AG04449 (cell line): ENCODE results near the gene TMEM258.

Experiments
- CTCF ChIA-PET: fragments of 350-600 bp; formaldehyde crosslinking; extraction: SDS; loops from one replicate; lab custom pipeline; 2021; ENCODE audit warnings: antibody characterized with exemption; lab: Yijun Ruan, JAX
- POLR2A ChIA-PET: fragments of 400-600, 350-600 bp; formaldehyde crosslinking; extraction: SDS; loops from one replicate; lab custom pipeline; 2020; ENCODE audit warnings: antibody characterized with exemption, inconsistent platforms; lab: Yijun Ruan, JAX
- DNase-seq: peaks from one replicate; pipeline ENCODE4 v3.0.0-alpha.2; 2010; ENCODE audit warnings: low read depth, low spot score
- H3K4me3 ChIP-seq: 2 replicates; pipeline ENCODE4 v1.5.1; 2011; ENCODE audit warnings: low read depth, mild to moderate bottlenecking, control low read depth, low read length
- CTCF ChIP-seq: IDR thresholded peaks from one replicate; pipeline ENCODE4 v1.5.1; 2011; ENCODE audit warnings: mild to moderate bottlenecking, moderate library complexity, low read length, control low read depth, inconsistent platforms; ENCODE audit not compliant: insufficient read depth; ENCODE audit errors: missing control alignments

Gene TMEM258

GRCh38 chr11:61774411-61774810, 18.0 kb downstream of the TMEM258 start:
- no peak for TF ChIP-seq CTCF
- no peak overlapping the region for H3K4me3 ChIP-seq
- ChIA-PET CTCF (interaction anchor here (1.0 to 9.2 kb wide), 5 partner anchors 16 to 334 kb away, joined by 3 to 92 read pairs (median 9); partner anchors contain the start of genes FEN1, MYRF and TMEM258), POLR2A (no interaction called here)
- DNase-seq = no peak

DNA sequence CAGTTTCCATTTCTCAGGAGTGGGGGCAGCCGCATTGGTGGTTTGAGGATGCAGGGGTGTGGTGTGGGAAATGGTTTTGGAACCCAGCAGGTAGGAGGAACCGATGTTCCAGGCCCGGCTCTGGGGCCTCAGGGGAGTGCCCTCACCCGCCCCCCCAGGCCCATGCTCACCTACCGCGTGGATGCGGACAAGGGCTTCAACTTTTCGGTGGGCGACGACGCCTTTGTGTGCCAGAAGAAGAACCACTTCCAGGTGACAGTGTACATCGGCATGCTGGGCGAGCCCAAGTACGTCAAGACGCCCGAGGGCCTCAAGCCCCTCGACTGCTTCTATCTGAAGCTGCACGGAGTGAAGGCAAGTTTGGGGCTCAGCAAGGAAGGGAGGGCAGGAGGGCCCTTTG, 18.6 kb downstream of the TMEM258 start:
- TF ChIP-seq CTCF = no peak
- no peak overlapping the region for H3K4me3 ChIP-seq
- DNase-seq = no peak
- ChIA-PET POLR2A (no interaction called here), CTCF (interaction anchor here (1.0 to 2.4 kb wide), 2 partner anchors 24 to 334 kb away, joined by 3 to 14 read pairs; no protein-coding TSS in a partner anchor)

DNA sequence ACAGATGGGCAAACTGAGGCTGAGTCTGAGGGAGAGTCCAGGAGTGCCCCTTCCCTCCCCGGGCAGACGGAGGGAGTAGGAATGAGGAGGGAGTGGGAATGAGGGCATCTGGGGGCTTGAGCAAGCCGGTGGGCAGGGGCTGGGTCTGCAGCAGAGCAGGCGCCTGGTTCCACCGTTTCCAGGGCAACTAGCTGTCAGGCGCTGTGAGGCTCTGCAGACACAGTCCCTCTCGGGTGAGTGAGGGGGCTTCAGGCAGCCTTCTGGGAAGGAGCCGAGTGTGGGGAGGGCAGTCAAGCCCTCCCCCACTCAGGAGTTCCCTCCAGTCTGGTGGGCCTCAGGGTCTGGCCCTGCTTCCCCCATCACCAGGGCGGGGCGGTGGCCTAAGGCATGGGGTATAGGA, 19.0 kb downstream of the TMEM258 start:
- no peak for TF ChIP-seq CTCF
- POLR2A ChIA-PET = no interaction called here
- DNase-seq = no peak
- CTCF ChIA-PET = interaction anchor here (12.8 kb wide), 1 partner anchor 25 kb away, joined by 97 read pairs; no protein-coding TSS in a partner anchor
- H3K4me3 ChIP-seq = no peak overlapping the region

DNA sequence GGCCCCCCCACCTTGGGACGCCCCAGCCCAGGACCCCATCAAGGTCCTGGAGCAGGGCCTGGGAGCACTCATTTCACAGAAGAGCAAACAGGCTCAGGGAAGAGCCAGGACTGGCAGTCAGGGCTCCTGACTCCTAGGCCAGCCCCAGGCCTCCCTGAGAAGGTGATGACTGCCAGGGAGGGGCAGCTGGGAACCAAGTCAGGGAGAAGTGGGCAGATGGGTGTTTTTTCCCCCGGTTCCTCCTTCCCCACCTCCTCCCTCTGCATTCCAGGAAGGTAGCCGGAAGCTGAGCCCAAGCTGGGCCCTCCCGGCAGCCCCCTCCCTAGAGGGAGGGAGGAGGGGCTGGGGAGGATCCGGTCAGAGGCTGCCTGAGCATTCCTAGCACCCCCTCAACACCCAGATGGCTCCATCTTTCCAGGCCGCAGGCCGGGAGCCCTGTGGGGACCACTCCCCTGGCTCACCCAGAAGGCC, 20.4 kb downstream of the TMEM258 start:
- no peak for DNase-seq
- POLR2A ChIA-PET = no interaction called here

DNA sequence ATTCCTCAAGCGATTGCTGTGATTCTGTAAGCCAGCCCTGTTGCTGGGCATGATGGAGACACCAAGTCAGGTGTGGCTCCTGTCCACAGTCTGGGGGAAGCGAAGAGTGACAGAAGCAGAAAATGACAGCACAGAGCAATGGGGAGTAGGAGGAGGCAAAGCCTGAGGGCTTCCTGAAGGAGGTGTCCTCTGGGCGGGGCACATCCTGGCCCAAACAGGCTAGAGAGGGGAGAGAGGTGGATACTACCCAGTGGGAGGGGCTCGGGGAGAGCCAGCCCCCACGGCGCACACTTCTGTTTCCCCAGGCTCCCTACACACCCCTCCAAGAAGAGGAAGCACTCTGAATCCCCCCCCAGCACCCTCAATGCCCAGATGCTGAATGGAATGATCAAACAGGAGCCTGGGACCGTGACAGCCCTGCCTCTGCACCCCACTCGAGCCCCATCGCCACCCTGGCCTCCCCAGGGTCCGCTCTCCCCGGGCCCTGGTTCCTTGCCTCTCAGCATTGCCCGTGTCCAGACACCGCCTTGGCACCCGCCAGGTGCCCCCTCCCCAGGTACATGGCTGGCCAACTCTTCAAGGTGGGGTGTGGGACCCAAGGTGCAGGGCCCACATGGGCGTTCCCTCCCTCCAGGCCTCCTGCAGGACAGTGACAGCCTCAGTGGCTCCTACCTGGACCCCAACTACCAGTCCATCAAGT, 21.1 kb downstream of the TMEM258 start:
- ChIA-PET POLR2A (no interaction called here), CTCF (interaction anchor here (1.5 to 12.8 kb wide), 2 partner anchors 23 to 38 kb away, joined by 6 to 97 read pairs; no protein-coding TSS in a partner anchor)
- no peak for DNase-seq
- no peak for TF ChIP-seq CTCF
- no peak overlapping the region for H3K4me3 ChIP-seq

More for the DNA sequence above, 20.4 kb downstream of the TMEM258 start:
- no peak for TF ChIP-seq CTCF
- H3K4me3 ChIP-seq = no peak overlapping the region
- CTCF ChIA-PET = interaction anchor here (1.0 to 12.8 kb wide), 4 partner anchors 10 to 39 kb away, joined by 3 to 97 read pairs (median 4); no protein-coding TSS in a partner anchor

DNA sequence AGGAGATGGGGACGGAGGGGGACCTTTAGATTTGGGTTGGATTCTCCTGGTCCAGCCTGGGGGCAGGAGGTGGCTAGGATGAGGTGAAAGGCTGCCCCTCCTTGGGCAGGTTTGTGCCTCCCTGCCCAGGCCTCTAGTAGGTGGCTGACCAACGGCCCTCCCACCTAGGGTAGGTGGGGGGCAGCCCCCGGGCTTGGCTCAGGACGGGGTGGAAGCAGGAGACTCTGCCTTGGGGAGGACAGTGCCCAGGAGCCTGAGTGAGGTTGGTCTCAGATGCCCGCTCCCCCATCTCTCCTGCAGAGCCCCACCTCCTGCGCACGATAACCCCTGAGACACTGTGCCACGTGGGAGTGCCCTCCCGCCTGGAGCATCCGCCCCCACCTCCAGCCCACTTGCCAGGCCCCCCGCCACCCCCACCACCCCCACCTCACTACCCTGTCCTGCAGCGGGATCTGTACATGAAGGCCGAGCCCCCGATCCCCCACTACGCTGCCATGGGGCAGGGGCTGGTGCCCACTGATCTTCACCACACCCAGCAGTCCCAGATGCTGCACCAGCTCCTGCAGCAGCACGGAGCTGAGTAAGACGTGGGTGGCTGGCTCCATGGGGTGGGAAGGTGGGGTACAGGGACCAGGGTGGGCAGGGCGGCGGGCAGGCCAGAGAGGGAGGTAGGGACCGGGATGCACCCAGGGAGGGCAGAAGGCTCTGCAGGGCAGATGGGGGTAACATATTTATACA, 22.3 kb downstream of the TMEM258 start:
- ChIA-PET POLR2A (no interaction called here), CTCF (interaction anchor here (0.8 to 12.8 kb wide), 3 partner anchors 14 to 21 kb away, joined by 5 to 97 read pairs (median 5); no protein-coding TSS in a partner anchor)
- no peak for TF ChIP-seq CTCF
- no peak overlapping the region for H3K4me3 ChIP-seq
- no peak for DNase-seq
